ENCODE data around the gene KCTD10. TPM values are rescaled to one million over a fixed set of nuclear protein-coding genes. Genes with fewer than 3 reads are reported as not detected.

KCTD10 gene
- total and polyA plus RNA-seq, 10 of the 15 experiments (the other 5 are each of a cell fraction or from before 2014, with no cell fraction given), result 5.6 to 52.0 (median 34.2) TPM

DNA sequence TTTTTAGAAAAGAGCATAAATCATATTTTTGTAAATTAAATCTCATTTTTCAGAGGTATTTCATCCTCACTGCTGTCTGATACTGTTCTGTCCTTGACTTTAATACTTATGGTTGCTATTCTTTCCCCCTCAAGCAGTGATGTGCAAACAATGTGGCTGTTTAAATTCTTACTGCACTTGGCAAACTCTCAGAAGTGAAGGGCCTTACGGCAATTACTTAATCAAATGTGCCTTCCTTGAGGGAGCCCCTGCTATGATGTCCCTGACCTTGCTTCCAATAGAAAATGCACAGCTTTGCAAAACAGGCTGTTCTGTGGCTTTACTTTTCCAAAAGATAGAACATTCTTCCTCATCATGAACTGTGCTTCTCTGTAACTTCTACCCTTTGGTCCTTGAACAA, 35.5 kb upstream of the KCTD10 start (continued):
- TF ChIP-seq, protein P1, sequence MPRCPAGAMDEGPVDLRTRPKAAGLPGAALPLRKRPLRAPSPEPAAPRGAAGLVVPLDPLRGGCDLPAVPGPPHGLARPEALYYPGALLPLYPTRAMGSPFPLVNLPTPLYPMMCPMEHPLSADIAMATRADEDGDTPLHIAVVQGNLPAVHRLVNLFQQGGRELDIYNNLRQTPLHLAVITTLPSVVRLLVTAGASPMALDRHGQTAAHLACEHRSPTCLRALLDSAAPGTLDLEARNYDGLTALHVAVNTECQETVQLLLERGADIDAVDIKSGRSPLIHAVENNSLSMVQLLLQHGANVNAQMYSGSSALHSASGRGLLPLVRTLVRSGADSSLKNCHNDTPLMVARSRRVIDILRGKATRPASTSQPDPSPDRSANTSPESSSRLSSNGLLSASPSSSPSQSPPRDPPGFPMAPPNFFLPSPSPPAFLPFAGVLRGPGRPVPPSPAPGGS (IDR thresholded peaks at IDR 0.05; ENCODE audit: borderline replicate concordance, insufficient read depth, low read depth, low read length, poor library complexity, severe bottlenecking), result no peak
- TF ChIP-seq SIN3A (IDR thresholded peaks at IDR 0.05; ENCODE audit: low read depth, low read length), result no peak
- TF ChIP-seq, protein P2, sequence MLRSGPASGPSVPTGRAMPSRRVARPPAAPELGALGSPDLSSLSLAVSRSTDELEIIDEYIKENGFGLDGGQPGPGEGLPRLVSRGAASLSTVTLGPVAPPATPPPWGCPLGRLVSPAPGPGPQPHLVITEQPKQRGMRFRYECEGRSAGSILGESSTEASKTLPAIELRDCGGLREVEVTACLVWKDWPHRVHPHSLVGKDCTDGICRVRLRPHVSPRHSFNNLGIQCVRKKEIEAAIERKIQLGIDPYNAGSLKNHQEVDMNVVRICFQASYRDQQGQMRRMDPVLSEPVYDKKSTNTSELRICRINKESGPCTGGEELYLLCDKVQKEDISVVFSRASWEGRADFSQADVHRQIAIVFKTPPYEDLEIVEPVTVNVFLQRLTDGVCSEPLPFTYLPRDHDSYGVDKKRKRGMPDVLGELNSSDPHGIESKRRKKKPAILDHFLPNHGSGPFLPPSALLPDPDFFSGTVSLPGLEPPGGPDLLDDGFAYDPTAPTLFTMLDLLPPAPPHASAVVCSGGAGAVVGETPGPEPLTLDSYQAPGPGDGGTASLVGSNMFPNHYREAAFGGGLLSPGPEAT (IDR thresholded peaks at IDR 0.05; ENCODE audit: low read depth), result no peak
- TF ChIP-seq, protein P3, sequence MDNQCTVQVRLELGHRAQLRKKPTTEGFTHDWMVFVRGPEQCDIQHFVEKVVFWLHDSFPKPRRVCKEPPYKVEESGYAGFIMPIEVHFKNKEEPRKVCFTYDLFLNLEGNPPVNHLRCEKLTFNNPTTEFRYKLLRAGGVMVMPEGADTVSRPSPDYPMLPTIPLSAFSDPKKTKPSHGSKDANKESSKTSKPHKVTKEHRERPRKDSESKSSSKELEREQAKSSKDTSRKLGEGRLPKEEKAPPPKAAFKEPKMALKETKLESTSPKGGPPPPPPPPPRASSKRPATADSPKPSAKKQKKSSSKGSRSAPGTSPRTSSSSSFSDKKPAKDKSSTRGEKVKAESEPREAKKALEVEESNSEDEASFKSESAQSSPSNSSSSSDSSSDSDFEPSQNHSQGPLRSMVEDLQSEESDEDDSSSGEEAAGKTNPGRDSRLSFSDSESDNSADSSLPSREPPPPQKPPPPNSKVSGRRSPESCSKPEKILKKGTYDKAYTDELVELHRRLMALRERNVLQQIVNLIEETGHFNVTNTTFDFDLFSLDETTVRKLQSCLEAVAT (IDR thresholded peaks at IDR 0.05), result no peak
- TF ChIP-seq NR2C2 (IDR thresholded peaks at IDR 0.05; ENCODE audit: borderline replicate concordance, control insufficient read depth, insufficient read length, low read depth), result no peak
- TF ChIP-seq KAT2A (conservative IDR thresholded peaks at IDR 0.05; ENCODE audit: control insufficient read depth, low read depth, low read length), result no peak
- no peak for TF ChIP-seq CHD4 (IDR thresholded peaks at IDR 0.05)

GRCh38 chr12:109510196-109510595, 33.1 kb upstream of the KCTD10 start:
- 94% methylated on average over 15 of the region's 15 CpGs for WGBS (ENCODE audit: insufficient coverage, insufficient replicate concordance, low lambda C conversion rate, missing lambda C conversion rate)
- no peak for FAIRE-seq
- TF ChIP-seq PKNOX1 (IDR thresholded peaks at IDR 0.05), result no peak
- TF ChIP-seq SREBF2 (IDR thresholded peaks at IDR 0.05; ENCODE audit: low read length), result no peak
- no peak for TF ChIP-seq KLF5 (IDR thresholded peaks at IDR 0.05; ENCODE audit: partially characterized antibody)
- TF ChIP-seq SMARCA5 (IDR thresholded peaks at IDR 0.05), result no peak
- no peak for TF ChIP-seq TAF1 (IDR thresholded peaks at IDR 0.05; ENCODE audit: borderline replicate concordance, low read depth, low read length)

More at GRCh38 chr12:109510196-109510595, 33.1 kb upstream of the KCTD10 start:
- no peak overlapping the region for H3K27ac ChIP-seq (ENCODE audit: control insufficient read depth, insufficient read depth)
- H2AFZ ChIP-seq (ENCODE audit: control insufficient read depth, low read depth, low read length), result no peak overlapping the region
- no peak overlapping the region for H3K4me2 ChIP-seq (ENCODE audit: control insufficient read depth, insufficient read depth)
- RAD21 ChIA-PET (ENCODE audit: unreplicated experiment), result no interaction called here
- no TSS peak for BruUV-seq (replicated peaks)
- in situ Hi-C loops (cut with MboI), result no loop called here
- intact Hi-C loops (cut with micrococcal nuclease; ENCODE audit: unreplicated experiment), result no loop called here
- H3K4me1 ChIP-seq (ENCODE audit: control insufficient read depth, insufficient read depth, low read length), result no peaks in the 10 kb centered on the region
- H3K36me3 ChIP-seq (ENCODE audit: control insufficient read depth in 2 of 2, insufficient read depth in 2 of 2, low read length in 1 of 2), result peaks cover 9 to 10% of the 10 kb centered on the region in 2 experiments
- no peak overlapping the region for H3K9ac ChIP-seq (ENCODE audit: control insufficient read depth, insufficient read depth, low read length)
- H3K9me3 ChIP-seq (replicated peaks; ENCODE audit: control insufficient read depth, insufficient read depth, low read length), result no peaks in the 10 kb centered on the region
- H3K27me3 ChIP-seq (replicated peaks in 1 of 2; ENCODE audit: control insufficient read depth in 2 of 2, insufficient read depth in 2 of 2, low read length in 1 of 2), result no peaks in the 10 kb centered on the region
- no peaks in the 10 kb centered on the region for H4K20me1 ChIP-seq (ENCODE audit: control insufficient read depth, insufficient read depth)
- DNase-seq (ENCODE audit: low read depth, low spot score) (no peak), ATAC-seq (no peak)
- CTCF ChIA-PET, result interaction anchor here (1.3 kb wide), 1 partner anchor 296 kb away, joined by 3 read pairs; no protein-coding TSS in a partner anchor
- SMC1A ChIA-PET (ENCODE audit: uncharacterized antibody, unreplicated experiment), result interaction anchor here (1.4 kb wide), 1 partner anchor 16 kb away, joined by 3 read pairs; no protein-coding TSS in a partner anchor
- no peak overlapping the region for H3K4me3 ChIP-seq
- POLR2A ChIA-PET, result no interaction called here
- no peaks in the 10 kb centered on the region for H3K79me2 ChIP-seq (ENCODE audit: control insufficient read depth, insufficient read depth, low read length)
